ENCODE measurements around the gene MKKS.
"Not testable (repeated sequence)": the region's sequence is repeated elsewhere in the genome, so short reads cannot be mapped to it uniquely, and the experiment has no call there.

MKKS gene

GRCh38 chr20:10449270-10449669 is 15.2 kb upstream of the MKKS start:
- DNase-seq (ENCODE audit: low spot score) = no peak

- DNase-seq (ENCODE audit: low spot score) = no peak
Measured at GRCh38 chr20:10448270-10449156, 14.5 kb upstream of the MKKS start.

GRCh38 chr20:10447028-10447427 is 13.0 kb upstream of the MKKS start:
- peak; percentile 88 for DNase-seq (ENCODE audit: low spot score)

- no peak for DNase-seq (ENCODE audit: low spot score)
Measured at GRCh38 chr20:10445758-10446157, 11.7 kb upstream of the MKKS start.

GRCh38 chr20:10443936-10444335 is 9.9 kb upstream of the MKKS start:
- DNase-seq (ENCODE audit: low spot score) = no peak

GRCh38 chr20:10438217-10438616 is 4.2 kb upstream of the MKKS start:
- no peak for DNase-seq (ENCODE audit: low spot score)

GRCh38 chr20:10436053-10436699 is 2.2 kb upstream of the MKKS start:
- no peak for DNase-seq (ENCODE audit: low spot score)

GRCh38 chr20:10434832-10435812 is 1.1 kb upstream of the MKKS start, which contains the start of gene SLX4IP:
Gene SLX4IP, plus strand, starts transcription at chr20:10435305. Its CDS starts 22,900 bp downstream, at chr20:10458205.
- DNase-seq (ENCODE audit: low spot score) = peak; percentile 93

GRCh38 chr20:10434467-10434831 is 427 bp upstream of the MKKS start:
- peak; percentile 86 for DNase-seq (ENCODE audit: low spot score)

GRCh38 chr20:10433014-10433622 is 904 bp downstream of the MKKS start:
- DNase-seq (ENCODE audit: low spot score) = no peak

- DNase-seq (ENCODE audit: low spot score) = no peak
Measured at GRCh38 chr20:10432079-10432478, 1.9 kb downstream of the MKKS start.

GRCh38 chr20:10430704-10431103 is 3.3 kb downstream of the MKKS start:
- DNase-seq (ENCODE audit: low spot score) = peak; percentile 22

GRCh38 chr20:10430000-10430466 is 4.0 kb downstream of the MKKS start:
- peak; percentile 57 for DNase-seq (ENCODE audit: low spot score)

- no peak for DNase-seq (ENCODE audit: low spot score)
Measured at GRCh38 chr20:10429443-10429981, 4.5 kb downstream of the MKKS start.

- no peak for DNase-seq (ENCODE audit: low spot score)
Measured at GRCh38 chr20:10428008-10428407, 6.0 kb downstream of the MKKS start.

GRCh38 chr20:10427060-10427692 is 6.8 kb downstream of the MKKS start:
- DNase-seq (ENCODE audit: low spot score) = peak; percentile 45

GRCh38 chr20:10423735-10424134 is 10.3 kb downstream of the MKKS start:
- DNase-seq (ENCODE audit: low spot score) = no peak

- no peak for DNase-seq (ENCODE audit: low spot score)
Measured at GRCh38 chr20:10419550-10420133, 14.4 kb downstream of the MKKS start.

GRCh38 chr20:10417218-10417617 is 16.8 kb downstream of the MKKS start:
- DNase-seq (ENCODE audit: low spot score) = not testable (repeated sequence)

- DNase-seq (ENCODE audit: low spot score) = no peak
Measured at GRCh38 chr20:10415013-10415650, 18.9 kb downstream of the MKKS start.

Data from activated CD4-positive, alpha-beta T cell treated with anti-CD3 and anti-CD28 coated beads, Interleukin-2, Interleukin-4, amounts not matched to agents 100 ng/mL and 50 ng/mL, durations not matched to agents 16 hours and 8 hours (primary cell).